SK-N-DZ (cell line): ENCODE measurements around the gene DLEU7.

ENCODE experiments used
- DNase-seq: peaks from one replicate; pipeline ENCODE4 v3.0.0-alpha.2; 2015; ENCODE audit warnings: low spot score

Gene DLEU7

GRCh38 chr13:50844084-50844875 is 788 bp upstream of the DLEU7 start:
- no peak for DNase-seq

- DNase-seq = no peak
These were observed 569 bp downstream of the DLEU7 start for GRCh38 chr13:50842990-50843256.

GRCh38 chr13:50842251-50842989 is 1.1 kb downstream of the DLEU7 start:
- peak; percentile 92 for DNase-seq

GRCh38 chr13:50841786-50842185 is 1.7 kb downstream of the DLEU7 start:
- DNase-seq = no peak

GRCh38 chr13:50840284-50840683 is 3.2 kb downstream of the DLEU7 start:
- DNase-seq = no peak

GRCh38 chr13:50839828-50840227 is 3.7 kb downstream of the DLEU7 start:
- no peak for DNase-seq

GRCh38 chr13:50838701-50839100 is 4.8 kb downstream of the DLEU7 start:
- DNase-seq = no peak

GRCh38 chr13:50838031-50838430 is 5.5 kb downstream of the DLEU7 start:
- no peak for DNase-seq

- DNase-seq = no peak
These were observed 12.0 kb downstream of the DLEU7 start for GRCh38 chr13:50831512-50831911.

- no peak for DNase-seq
These were observed 13.6 kb downstream of the DLEU7 start for GRCh38 chr13:50829896-50830295.

- DNase-seq = no peak
These were observed 14.3 kb downstream of the DLEU7 start for GRCh38 chr13:50829226-50829625.

- DNase-seq = no peak
These were observed 17.5 kb downstream of the DLEU7 start for GRCh38 chr13:50826035-50826434.

- no peak for DNase-seq
These were observed 31.2 kb downstream of the DLEU7 start for GRCh38 chr13:50812242-50812641.

- DNase-seq = no peak
These were observed 32.5 kb downstream of the DLEU7 start for GRCh38 chr13:50810998-50811397.

- no peak for DNase-seq
These were observed 33.0 kb downstream of the DLEU7 start for GRCh38 chr13:50810468-50810867.

- no peak for DNase-seq
These were observed 34.1 kb downstream of the DLEU7 start for GRCh38 chr13:50809133-50810090.

GRCh38 chr13:50805805-50806204 is 37.7 kb downstream of the DLEU7 start:
- DNase-seq = peak; percentile 31

GRCh38 chr13:50801087-50801931 is 42.2 kb downstream of the DLEU7 start:
- DNase-seq = peak; percentile 76

- DNase-seq = no peak
These were observed 43.3 kb downstream of the DLEU7 start for GRCh38 chr13:50800091-50800739.

GRCh38 chr13:50798923-50799322 is 44.6 kb downstream of the DLEU7 start:
- DNase-seq = no peak

- no peak for DNase-seq
These were observed 46.4 kb downstream of the DLEU7 start for GRCh38 chr13:50797091-50797490.
